Loucy (cell line): Measurements from ENCODE around the gene IST1.

Source experiments
- CTCF ChIP-seq: fragments of 200-600 bp; sonication (generic); conservative IDR thresholded peaks from 2 replicates; pipeline ENCODE4 v1.5.1; 2014; ENCODE audit warnings: mild to moderate bottlenecking, antibody characterized with exemption, low read length
- EZH2phosphoT487 ChIP-seq: fragments of 200-600 bp; IDR thresholded peaks from 2 replicates; pipeline ENCODE4 v1.6.1; 2018; ENCODE audit warnings: antibody characterized with exemption, mild to moderate bottlenecking, moderate library complexity, borderline replicate concordance

- TF ChIP-seq CTCF (no peak), EZH2phosphoT487 (no peak)
Observed at GRCh38 chr16:71865173-71865863, 30.0 kb upstream of the IST1 start.
